ENCODE data around the gene ADAMTSL1.
A peak's percentile ranks its signal among the peaks of the same experiment; 100 is the strongest.

The ADAMTSL1 gene, protein sequence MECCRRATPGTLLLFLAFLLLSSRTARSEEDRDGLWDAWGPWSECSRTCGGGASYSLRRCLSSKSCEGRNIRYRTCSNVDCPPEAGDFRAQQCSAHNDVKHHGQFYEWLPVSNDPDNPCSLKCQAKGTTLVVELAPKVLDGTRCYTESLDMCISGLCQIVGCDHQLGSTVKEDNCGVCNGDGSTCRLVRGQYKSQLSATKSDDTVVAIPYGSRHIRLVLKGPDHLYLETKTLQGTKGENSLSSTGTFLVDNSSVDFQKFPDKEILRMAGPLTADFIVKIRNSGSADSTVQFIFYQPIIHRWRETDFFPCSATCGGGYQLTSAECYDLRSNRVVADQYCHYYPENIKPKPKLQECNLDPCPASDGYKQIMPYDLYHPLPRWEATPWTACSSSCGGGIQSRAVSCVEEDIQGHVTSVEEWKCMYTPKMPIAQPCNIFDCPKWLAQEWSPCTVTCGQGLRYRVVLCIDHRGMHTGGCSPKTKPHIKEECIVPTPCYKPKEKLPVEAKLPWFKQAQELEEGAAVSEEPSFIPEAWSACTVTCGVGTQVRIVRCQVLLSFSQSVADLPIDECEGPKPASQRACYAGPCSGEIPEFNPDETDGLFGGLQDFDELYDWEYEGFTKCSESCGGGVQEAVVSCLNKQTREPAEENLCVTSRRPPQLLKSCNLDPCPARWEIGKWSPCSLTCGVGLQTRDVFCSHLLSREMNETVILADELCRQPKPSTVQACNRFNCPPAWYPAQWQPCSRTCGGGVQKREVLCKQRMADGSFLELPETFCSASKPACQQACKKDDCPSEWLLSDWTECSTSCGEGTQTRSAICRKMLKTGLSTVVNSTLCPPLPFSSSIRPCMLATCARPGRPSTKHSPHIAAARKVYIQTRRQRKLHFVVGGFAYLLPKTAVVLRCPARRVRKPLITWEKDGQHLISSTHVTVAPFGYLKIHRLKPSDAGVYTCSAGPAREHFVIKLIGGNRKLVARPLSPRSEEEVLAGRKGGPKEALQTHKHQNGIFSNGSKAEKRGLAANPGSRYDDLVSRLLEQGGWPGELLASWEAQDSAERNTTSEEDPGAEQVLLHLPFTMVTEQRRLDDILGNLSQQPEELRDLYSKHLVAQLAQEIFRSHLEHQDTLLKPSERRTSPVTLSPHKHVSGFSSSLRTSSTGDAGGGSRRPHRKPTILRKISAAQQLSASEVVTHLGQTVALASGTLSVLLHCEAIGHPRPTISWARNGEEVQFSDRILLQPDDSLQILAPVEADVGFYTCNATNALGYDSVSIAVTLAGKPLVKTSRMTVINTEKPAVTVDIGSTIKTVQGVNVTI (N-terminal part only)

DNA sequence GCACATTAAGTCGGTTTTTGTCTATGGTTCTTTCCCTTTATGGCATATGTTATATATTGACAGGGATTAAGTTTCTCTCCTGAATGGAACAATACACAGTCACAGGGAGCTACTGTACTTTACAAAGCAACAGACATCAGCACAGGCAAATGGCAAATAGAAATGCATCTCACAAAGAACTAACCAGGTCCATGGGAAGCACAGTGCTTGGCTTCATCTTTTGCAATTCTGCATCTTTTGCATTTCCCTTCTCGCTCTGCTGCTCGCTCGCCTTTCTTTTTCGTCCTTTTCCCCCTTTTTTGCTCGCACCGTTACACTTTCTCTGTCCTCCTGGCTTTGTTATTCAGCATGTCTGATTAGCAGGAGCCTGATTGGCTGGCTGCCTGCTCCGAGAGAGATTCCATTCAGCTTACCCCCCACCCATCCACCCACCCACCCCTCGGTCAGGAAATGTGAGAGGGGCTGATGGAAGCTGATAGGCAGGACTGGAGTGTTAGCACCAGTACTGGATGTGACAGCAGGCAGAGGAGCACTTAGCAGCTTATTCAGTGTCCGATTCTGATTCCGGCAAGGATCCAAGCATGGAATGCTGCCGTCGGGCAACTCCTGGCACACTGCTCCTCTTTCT, at the start of gene ADAMTSL1:
Gene ADAMTSL1, plus strand, starts transcription at position 502 of the 628 bp plus-strand sequence. Its CDS starts 80 bp downstream, at position 582.
- no peak for DNase-seq

DNA sequence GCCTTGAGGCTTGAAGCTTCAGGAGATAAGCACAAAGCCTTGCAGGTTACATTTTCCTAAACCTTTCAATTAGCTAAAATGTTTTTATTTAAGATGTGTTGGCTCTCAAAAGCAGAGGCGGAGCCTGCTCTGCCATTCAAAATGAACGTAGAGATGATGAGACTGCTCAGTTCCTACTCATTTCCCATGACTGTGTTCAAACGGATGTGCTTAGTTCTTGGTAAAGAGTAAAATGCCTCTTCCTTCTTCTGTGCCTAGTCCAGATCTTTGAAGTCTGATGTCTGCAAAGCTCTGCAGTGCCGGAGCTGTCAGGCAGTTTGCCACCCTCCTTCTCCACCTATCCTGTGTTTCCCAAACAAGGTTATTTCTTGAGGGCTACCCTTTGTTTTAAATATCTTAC, 46.3 kb upstream of the ADAMTSL1 start:
- DNase-seq = no peak

DNA sequence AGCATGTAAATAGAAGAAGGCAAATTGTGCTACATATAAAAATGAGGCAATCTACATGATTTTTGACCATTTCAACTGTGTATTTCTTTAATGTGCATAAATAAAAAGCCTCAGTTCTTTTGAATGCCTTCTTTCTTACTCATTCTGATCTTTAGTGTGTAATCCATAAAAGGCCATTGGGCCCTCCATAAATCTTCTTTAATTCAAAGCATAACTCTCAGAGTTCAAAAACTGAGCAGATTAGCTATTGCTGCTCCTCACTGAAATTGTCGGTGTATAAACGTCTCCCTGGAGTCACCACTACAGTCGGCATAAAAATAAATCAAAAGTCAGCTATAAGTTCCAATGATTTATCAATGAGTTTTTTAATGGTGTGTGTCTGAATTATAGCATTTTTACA, 45.3 kb upstream of the ADAMTSL1 start:
- DNase-seq = no peak

DNA sequence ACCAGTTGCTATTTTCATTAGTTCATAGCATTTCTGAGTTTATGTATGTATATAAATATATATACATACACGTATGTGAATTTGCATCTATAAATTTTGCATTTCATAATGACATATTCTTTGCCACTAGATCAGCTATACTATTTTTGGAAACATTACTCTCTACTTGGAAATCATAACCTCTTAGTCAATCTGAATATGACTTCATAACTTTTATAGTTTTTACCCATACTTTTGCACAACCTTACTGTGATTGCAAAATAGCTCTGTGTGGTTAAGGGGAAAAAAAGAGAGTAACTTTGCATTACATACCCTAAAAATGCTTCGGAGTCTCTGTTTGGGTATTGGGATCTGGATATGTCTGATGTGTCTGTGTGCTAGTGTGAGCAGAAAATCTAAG, 44.9 kb upstream of the ADAMTSL1 start:
- no peak for DNase-seq

DNA sequence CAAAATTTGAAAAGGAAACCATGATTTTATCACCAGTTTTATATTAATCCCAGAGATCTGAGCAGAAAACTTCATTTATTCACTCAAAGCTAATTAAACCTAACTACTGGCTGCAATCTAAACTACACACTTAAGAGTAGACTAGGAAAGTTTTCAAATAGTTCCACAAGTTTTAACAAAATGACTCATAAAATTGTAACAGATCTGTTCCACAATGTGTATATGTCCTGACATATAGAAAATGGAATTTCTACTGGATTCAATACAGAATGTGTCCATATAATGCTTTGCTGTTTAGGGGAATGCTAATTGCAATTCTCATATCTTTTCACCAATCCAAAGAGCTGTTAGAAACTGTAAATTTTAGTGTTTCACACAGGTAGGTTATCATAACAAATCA, 40.3 kb upstream of the ADAMTSL1 start:
- DNase-seq = no peak

DNA sequence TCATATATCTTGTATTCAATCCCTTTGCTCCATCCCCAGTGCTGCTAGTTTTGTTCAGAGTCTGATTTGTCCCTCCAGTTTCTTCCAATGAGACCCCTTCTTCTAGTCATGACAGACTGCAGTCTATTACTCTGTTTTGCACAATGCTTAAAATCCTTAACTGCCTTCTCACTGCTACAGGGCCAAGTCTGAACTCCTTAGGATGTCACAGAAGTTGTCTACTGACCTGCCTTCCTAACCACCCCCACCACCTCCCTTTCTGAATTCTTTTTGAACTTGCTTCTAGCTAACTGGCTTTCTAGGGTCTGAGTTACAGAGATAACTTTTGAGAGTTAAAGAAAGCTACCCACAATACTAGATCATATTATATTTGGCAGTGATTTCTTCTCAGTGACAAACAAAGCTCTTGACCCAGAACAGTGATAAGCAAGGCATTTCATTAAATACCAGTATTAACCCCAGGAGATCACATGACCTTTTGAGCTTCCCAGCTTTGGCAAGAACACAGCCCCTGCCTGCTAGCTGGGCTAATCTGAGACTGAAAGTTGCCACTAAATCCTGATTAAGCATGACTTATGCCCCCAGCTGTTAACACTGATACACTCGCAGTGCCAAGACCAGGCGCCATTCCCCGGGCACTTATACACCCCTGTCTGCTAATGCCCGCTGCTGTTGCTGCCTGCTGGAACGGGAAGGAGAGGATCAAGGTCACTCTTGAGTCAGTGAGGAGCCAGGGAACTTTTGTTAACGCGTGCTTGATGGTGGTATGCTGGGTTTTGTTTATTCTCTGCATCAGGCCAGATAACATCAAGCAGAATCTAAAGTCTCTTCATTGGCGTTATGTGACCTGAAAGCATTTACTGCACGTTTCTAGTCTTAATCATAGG, 36.4 kb upstream of the ADAMTSL1 start:
- DNase-seq = no peak

DNA sequence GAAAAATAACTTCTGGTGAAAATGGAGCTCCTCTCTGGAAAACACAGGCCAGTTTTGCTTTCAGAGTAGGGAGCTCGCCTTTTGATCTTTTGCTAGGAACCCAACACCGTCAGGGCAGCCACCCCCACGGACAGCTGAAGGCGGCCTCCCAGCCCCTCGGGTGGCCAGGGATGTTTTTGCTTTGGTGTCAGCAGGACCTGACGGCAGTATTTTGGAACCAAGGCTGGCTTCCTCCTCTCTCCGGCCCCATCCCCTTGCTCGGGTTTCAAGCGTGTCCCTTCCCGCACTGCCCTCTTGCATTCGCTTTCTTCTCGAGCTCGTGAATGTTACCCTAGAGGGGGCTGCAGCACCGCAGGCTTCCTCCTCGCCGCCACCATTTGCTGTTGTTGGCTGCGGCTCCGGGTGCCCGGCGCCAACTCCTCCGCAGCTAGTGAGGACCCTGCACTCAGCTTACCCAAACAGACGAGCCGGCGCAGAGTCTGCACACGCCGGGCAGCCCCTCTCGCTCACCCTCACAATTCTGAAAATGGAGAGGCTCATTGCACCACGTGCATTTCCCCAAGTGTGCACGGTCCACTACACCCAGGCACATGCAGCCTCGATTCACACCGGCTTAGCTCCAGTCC, 35.5 kb upstream of the ADAMTSL1 start:
- DNase-seq = no peak

DNA sequence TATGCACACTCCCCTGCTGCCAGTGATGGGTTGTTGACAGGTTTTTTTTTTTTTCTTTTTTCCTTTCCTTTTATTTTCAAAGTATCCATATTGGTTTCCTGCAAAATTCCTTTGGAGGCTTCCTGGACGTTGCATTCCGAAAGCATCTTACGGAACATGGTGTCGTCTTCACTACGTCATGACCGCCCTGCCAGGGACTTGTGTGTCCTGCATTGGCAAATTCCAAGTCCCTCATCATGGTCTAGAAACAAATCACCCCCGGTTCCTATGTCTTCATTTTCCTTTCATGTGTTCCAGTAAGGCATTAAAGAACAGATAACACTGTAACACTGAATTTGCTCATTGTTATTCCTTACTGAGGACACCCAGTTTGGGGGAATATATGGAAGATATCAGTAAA, 35.0 kb upstream of the ADAMTSL1 start:
- DNase-seq = no peak

DNA sequence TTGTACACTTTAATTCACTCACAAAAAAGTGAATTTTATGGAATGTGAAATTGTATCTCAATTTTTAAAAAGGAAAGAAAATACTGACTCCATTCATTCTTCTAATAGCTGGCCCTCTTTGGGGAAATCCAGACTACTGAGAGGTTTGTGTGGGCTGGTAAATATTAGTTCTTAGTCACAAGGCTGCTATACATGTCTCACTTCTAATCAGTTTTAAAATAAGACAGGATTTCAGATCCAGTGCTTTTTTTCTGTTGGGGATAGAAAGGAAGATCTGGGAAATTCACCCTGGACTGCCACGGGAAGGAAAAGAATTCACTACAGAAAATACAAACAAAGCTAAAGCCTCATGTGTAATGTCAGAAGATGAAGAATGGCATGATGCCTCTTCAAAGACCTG, 32.7 kb upstream of the ADAMTSL1 start:
- DNase-seq = no peak

DNA sequence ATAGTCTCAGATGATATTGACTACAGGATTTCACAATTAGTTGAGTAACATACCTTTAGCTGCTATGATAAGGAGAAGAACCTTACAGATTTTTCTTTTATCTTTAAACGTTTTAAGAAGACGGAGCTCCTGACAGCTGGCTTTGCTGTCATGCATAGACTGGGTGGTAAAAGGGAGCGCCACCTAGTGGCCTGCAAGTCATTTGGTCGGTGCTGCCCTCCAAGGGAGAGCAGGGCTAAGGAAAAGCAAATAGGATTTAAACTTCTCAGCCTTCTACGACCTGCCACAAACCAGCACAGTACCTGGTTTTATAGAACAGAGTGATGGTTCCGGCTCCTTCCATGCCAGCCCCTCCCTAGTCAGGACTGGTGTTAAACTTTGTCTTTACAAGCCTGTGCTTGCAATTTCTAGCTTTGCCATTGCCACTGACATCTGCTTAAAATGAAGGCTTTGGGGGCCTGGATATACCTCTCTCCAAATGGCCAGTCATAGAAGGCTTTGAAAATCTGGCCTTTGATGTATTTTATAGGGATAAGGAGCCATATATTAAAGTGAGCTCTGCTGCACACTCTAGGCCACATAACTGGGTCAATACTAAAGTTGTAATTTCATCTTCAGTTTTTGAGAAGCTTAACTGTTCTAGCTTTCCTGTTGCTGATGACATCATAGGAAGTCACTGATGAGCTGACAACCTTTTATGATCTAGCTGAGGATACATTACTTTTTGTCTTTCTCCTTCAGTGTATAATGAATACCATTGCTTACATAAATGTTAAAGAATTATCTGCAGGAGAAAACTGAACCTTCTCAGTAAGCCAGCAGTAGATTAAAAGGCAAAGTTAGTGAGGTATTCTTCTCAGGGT, 31.1 kb upstream of the ADAMTSL1 start:
- peak; percentile 66 for DNase-seq

DNA sequence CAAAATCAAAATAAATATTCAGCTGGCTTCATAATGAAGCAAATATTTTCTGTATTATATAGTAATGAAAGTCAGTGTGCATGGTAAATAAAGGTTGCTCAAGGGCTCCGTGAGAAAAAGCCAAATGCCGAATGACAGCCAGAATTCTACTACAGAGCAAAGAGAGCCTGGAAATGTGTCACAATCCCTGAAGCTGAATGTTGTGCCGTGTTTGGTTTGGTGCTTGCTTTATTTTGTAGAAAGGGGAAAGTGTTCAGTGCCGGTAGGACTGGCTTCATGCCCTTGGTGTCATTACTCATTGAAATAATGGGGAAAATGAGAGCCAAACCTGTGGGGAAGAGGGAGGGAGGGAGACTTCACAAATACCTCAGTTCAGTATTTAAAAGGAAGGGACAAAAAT, 26.8 kb upstream of the ADAMTSL1 start:
- DNase-seq = no peak

DNA sequence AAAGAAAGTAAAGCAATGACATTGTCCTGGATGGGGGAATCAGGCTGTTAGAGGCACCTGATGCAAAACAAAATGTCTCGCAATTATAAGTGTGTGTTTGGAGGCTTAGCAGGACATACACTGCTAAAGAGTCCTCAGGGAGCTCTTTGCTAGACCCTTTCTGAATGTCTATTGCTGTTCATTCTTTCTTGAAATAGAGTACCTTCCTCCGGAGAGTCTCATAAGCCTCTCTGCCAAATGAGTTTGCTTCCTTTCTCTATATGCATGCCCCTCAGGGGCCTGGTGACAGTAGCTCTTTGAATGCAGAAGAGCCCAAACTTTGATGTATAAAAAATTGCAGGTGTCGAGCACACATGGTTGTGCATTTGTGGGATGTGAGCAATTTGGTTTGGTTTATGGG, 26.4 kb upstream of the ADAMTSL1 start:
- no peak for DNase-seq

DNA sequence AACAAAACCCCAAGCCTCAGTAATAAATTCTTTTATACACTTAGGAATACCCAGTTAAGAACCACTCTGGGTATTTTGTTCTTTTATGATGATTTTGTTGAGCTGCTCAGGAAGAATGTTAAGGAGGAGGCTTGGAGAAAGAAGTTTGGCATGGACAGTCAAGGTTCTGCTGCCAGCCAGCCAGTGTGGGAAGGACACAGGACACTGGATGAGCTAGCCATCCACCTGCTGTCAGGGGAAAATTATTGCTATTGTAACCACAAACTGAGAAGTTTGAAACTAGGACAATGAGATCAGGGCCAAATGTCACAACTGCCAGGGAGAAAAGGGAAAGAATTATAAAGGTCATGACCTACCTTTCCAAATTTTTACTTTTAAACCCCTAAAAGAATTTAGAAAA, 25.9 kb upstream of the ADAMTSL1 start:
- no peak for DNase-seq

DNA sequence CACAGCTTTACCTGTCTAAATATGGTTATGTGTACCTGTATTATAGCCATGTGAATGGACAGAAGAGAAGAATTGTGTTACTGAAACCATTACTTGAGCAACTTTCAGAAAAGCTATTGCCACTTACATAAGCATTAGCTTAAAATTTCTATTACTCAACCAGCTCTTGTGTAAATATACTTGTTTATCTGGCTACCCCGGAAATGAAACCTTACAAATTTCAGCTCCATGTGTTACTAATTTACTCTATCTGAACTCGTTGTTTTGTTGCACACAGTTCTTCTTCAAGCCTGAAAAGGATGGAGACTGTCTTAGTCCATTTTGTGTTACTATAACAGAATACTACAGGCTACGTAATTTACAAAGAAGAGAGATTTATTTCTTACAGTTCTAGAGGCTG, 22.5 kb upstream of the ADAMTSL1 start:
- no peak for DNase-seq

DNA sequence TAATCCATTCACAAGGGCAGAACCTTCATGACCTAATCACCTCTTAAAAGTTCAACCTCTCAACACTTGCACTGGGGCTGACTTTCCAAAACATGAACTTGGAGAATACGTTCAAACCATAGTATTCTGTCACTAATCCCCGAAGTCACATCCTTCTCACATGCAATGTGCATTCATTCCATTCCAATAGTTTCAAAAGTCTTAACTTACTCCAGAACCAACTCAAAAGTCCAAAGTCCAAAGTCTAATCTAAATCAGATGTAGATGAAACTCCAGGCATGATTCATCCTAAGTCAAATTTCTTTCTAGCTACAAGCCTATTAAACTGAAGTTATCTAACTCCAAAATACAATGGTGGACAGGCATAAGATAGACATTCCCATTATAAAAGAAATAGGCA, 21.7 kb upstream of the ADAMTSL1 start:
- no peak for DNase-seq

DNA sequence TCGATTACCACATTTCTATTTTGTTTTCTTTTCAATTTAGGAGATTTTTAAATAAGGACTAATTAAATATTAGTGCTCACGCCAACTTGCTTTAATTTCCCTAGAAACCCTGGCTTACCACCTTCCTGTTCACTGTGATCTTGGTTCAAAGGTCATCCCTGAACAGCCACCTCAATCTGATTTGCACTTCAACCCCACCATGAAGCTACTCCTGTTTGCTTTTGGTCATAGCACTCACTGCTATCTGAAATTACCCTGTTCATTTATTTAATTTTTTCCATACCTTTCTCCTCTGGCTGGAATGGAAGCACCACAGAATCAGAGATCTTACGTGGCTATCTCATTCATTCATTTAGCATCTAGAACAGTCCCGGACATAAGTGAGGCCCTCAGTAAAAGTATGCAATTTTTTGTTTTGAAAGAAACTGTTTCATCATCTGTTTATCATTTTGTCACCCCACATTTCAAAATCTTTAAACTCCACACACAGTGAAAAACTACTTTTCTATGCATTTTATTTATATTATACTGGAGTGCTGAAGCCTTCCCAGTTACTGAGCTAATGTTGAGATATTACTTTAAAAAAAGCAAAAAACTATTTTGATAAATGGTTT, 17.2 kb upstream of the ADAMTSL1 start:
- no peak for DNase-seq

DNA sequence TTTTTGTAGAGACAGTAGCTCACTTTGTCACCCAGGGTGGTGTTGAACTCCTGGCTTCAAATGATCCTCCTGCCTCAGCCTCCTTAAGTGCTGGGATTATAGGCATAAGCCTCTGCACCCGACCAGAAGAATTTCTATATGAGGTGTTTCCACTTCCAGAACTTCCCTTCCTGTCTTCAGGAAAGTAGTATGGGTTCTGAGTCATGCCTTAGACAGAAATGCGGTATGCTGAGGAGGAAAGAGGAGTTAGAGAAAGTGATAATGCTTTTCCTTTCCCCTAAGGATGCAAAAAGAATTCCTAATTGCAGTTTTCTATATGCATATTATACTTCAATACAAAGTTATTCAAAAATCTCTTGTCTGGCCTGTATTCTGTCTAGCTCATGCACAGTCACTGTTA, 16.4 kb upstream of the ADAMTSL1 start:
- DNase-seq = no peak

DNA sequence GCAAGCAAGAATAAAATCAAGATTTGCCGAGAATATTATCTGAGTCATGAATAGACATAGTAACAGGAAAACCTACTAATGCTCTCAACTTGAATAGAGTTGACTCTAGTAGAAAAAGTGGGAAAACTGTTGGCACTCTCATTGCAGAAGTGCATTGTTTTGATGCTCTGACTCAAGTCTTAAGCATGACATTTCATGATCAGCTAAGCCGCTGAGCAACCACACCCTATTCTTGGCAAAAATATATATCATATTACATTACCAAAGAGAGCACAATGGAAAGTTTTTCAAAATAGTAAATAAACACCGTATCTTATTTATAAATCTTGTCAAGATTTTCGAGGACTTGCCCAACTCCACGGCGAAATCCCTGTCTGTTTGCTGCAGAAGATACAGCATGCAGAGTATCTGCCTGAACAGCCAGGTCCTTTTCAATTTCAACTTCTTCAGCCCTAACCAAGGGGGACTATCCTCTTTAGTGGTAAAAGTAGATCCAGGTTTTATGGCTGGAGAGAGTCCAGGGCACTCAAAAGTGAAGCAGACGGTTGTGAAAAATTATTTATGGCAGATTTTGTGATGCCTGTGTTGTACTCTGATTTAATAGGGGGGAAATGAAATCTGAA, 13.9 kb upstream of the ADAMTSL1 start:
- DNase-seq = no peak

DNA sequence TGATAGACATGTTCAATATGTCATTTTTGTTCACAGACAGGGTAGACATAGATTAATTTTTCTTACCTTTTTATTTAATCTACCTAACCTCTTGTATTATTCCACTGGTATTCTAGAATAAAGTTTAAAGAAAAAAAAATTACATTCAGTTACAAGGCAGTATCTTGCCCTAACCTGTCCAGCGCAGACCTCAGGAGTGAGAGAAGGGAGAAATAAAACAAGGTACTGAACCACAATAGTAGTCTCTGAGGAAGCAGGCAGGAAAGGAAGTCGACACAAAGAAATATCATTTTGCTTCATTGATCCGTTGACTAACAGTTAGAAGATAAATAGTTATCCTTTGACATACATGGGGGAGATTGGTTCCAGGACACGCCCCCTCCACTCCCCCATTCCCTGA, 12.5 kb upstream of the ADAMTSL1 start:
- no peak for DNase-seq
